GM12878 (cell line): ENCODE measurements around the gene HOGA1. TPM values are rescaled to one million over a fixed set of nuclear protein-coding genes. Genes with fewer than 3 reads are reported as not detected.

Experiments used
- ATAC-seq: fragments of 200-7000 bp; cut with Tn5 transposase; 3 replicates; pipeline ENCODE4 v1.9.1; 2020; ENCODE audit warnings: mild to moderate bottlenecking, moderate library complexity
- BruUV-seq: library from RNA; stranded (reverse); fragments of 400-500 nt; replicated peaks from 2 replicates; lab custom pipeline; 2021; lab: Mats Ljungman, UMichigan
- CTCF ChIA-PET: fragments of 300-600 bp; sonication (Branson Sonifier 250); formaldehyde crosslinking; extraction: SDS; loops from one replicate; lab custom pipeline; 2021; ENCODE audit warnings: inconsistent platforms; lab: Yijun Ruan, JAX
- POLR2A ChIA-PET: fragments of 350-600 bp; formaldehyde crosslinking; extraction: SDS; loops from one replicate; lab custom pipeline; 2021; ENCODE audit warnings: inconsistent platforms; lab: Charles Lee
- RAD21 ChIA-PET: fragments of 300-600 bp; sonication (Branson Sonifier 250); formaldehyde crosslinking; loops from one replicate; lab custom pipeline; 2023; ENCODE audit warnings: antibody characterized with exemption; ENCODE audit not compliant: unreplicated experiment; lab: Charles Lee
- SMC1A ChIA-PET: fragments of 300-600 bp; sonication (Branson Sonifier 250); formaldehyde crosslinking; loops from one replicate; lab custom pipeline; 2023; ENCODE audit not compliant: unreplicated experiment, uncharacterized antibody; lab: Charles Lee
- DNase-seq: peaks from one replicate; pipeline ENCODE4 v3.0.0-alpha.2; 2011; ENCODE audit warnings: low read depth, low spot score
- FAIRE-seq: peaks from 3 replicates; lab custom pipeline; 2011; peaks lifted over from hg19 to GRCh38; lab: Jason Lieb, UNC
- H2AFZ ChIP-seq: 2 replicates; pipeline ENCODE4 v1.6.0; 2011; ENCODE audit warnings: low read depth, low read length, control low read depth; ENCODE audit not compliant: control insufficient read depth
- H3K27ac ChIP-seq: 2 replicates; pipeline ENCODE4 v1.5.1; 2011; ENCODE audit warnings: control low read depth; ENCODE audit not compliant: control insufficient read depth, insufficient read depth
- H3K27me3 ChIP-seq, 2 experiments: replicated peaks in 1 of 2; 2 replicates each; pipeline versions ENCODE4 v1.6.0 to v1.6.1; 2011; ENCODE audit warnings: low read length in 1 of 2; ENCODE audit not compliant: control insufficient read depth in 2 of 2, insufficient read depth in 2 of 2
- H3K36me3 ChIP-seq, 2 experiments: 2 replicates each; pipeline ENCODE4 v1.5.1; 2011; ENCODE audit warnings: low read length in 1 of 2; ENCODE audit not compliant: control insufficient read depth in 2 of 2, insufficient read depth in 2 of 2
- H3K4me1 ChIP-seq: 2 replicates; pipeline ENCODE4 v1.6.1; 2011; ENCODE audit warnings: mild to moderate bottlenecking, low read length, moderate library complexity, mixed read lengths; ENCODE audit not compliant: control insufficient read depth, insufficient read depth
- H3K4me2 ChIP-seq: 2 replicates; pipeline ENCODE4 v1.6.0; 2011; ENCODE audit warnings: control low read depth; ENCODE audit not compliant: control insufficient read depth, insufficient read depth
- H3K4me3 ChIP-seq: fragments of 200-600 bp; sonication (generic); 2 replicates; pipeline ENCODE4 v1.5.1; 2016
- H3K79me2 ChIP-seq: 2 replicates; pipeline ENCODE4 v1.6.0; 2011; ENCODE audit warnings: low read length; ENCODE audit not compliant: control insufficient read depth, insufficient read depth
- H3K9ac ChIP-seq: 2 replicates; pipeline ENCODE4 v1.8.0; 2011; ENCODE audit warnings: low read length, control low read depth, mixed read lengths; ENCODE audit not compliant: control insufficient read depth, insufficient read depth
- H3K9me3 ChIP-seq: replicated peaks from 3 replicates; pipeline ENCODE4 v1.5.1; 2011; ENCODE audit warnings: mild to moderate bottlenecking, low read length; ENCODE audit not compliant: control insufficient read depth, insufficient read depth
- H4K20me1 ChIP-seq: 2 replicates; pipeline ENCODE4 v1.6.0; 2011; ENCODE audit not compliant: control insufficient read depth, insufficient read depth
- BACH1 ChIP-seq: fragments of 450-650 bp; IDR thresholded peaks from 2 replicates; pipeline ENCODE4 v1.6.1; 2017; ENCODE audit warnings: mild to moderate bottlenecking, borderline replicate concordance
- CHD2 ChIP-seq: IDR thresholded peaks from 2 replicates; pipeline ENCODE4 v1.6.1; 2011; ENCODE audit warnings: low read depth, low read length, improper control_type of control experiment, borderline replicate concordance
- EGR1 ChIP-seq, 2 experiments: IDR thresholded peaks; 1 replicate in 1 of 2; 2 replicates in 1 of 2; pipeline ENCODE4 v1.6.1; 2011 to 2012; ENCODE audit warnings: low read depth in 2 of 2, low read length in 2 of 2, borderline replicate concordance in 1 of 2, mild to moderate bottlenecking in 1 of 2, moderate library complexity in 1 of 2
- ELK1 ChIP-seq: IDR thresholded peaks from 2 replicates; pipeline ENCODE4 v1.6.1; 2012; ENCODE audit warnings: low read depth, low read length, improper control_type of control experiment
- EZH2 ChIP-seq: IDR thresholded peaks from 2 replicates; pipeline ENCODE4 v1.6.1; 2012; ENCODE audit warnings: low read depth, mild to moderate bottlenecking, control low read depth, inconsistent platforms, low read length, borderline replicate concordance; ENCODE audit not compliant: control insufficient read depth
- WRNIP1 ChIP-seq: IDR thresholded peaks from 2 replicates; pipeline ENCODE4 v1.6.1; 2011; ENCODE audit warnings: low read depth, low read length, improper control_type of control experiment, borderline replicate concordance
- WGBS: methylation state at CpG from one replicate; pipeline ENCODE4 v1.1.6; 2016; ENCODE audit warnings: low lambda C conversion rate; ENCODE audit not compliant: insufficient replicate concordance, insufficient coverage; ENCODE audit errors: missing lambda C conversion rate; 5-methylcytosine and 5-hydroxymethylcytosine counted together
- in situ Hi-C: fragments of 300-500 bp; cut with MboI; formaldehyde crosslinking; loops from 9 replicates; pipeline ENCODE4 v1.14.3; 2018; ENCODE audit warnings: mixed read lengths
- intact Hi-C: fragments of 100-400 bp; cut with micrococcal nuclease; formaldehyde crosslinking; loops from one replicate; pipeline ENCODE4 v1.14.2; 2022; ENCODE audit not compliant: unreplicated experiment
- polyA plus RNA-seq, 11 experiments: library from polyadenylated mRNA; depleted of rRNA in 4 of 11; unstranded in 6 of 11; stranded (reverse) in 5 of 11; fragments of >200 nt; fragmentation: Nextera tagmentation in 4 of 11; fragmentation: Illumina TruSeq in 1 of 11; extraction: Ambion mirVana in 4 of 11; extraction: Trizol in 1 of 11; gene quantifications; 1 replicate in 1 of 11; 2 replicates in 10 of 11; pipeline versions ENCODE4 v1.2.1 to v1.2.3, GENCODE V29; 2011 to 2016; ENCODE audit warnings: inconsistent platforms in 2 of 11, missing spikeins in 2 of 11, low read depth in 1 of 11
- total RNA-seq, 4 experiments: library from RNA; depleted of rRNA in 3 of 4; stranded (reverse); fragments of >200 nt in 3 of 4; fragmentation: Illumina TruSeq in 1 of 4; extraction: Trizol in 1 of 4; gene quantifications; 2 replicates each; pipeline versions ENCODE4 v1.2.1 to v1.2.3, GENCODE V29; 2013 to 2021

The HOGA1 gene
- total and polyA plus RNA-seq, 10 of the 15 experiments (the other 5 are each of a cell fraction or from before 2014, with no cell fraction given): 0.01 to 0.19 (median 0.06) TPM; not detected in 6

- Histone ChIP-seq H4K20me1 (no peaks in the 10 kb centered on the region), H3K27me3 (no peaks in the 10 kb centered on the region; a peak in 1 of 4 replicates), H3K4me1 (no peaks in the 10 kb centered on the region), H3K4me2 (no peak overlapping the region), H3K36me3 (no peaks in the 10 kb centered on the region), H3K79me2 (no peaks in the 10 kb centered on the region), H2AFZ (no peak overlapping the region), H3K4me3 (no peak overlapping the region), H3K27ac (no peak overlapping the region), H3K9ac (no peak overlapping the region), H3K9me3 (no peaks in the 10 kb centered on the region)
- ChIA-PET SMC1A (no interaction called here), CTCF (interaction anchor here (0.9 to 1.9 kb wide), 2 partner anchors 22 to 25 kb away, joined by 4 to 6 read pairs; partner anchors contain the start of gene ANKRD2), RAD21 (no interaction called here), POLR2A (no interaction called here)
- ATAC-seq (no peak), FAIRE-seq (no peak), DNase-seq (no peak)
- TF ChIP-seq WRNIP1: no peak
- TF ChIP-seq EZH2: no peak
- 0 out of 2 replicates have a peak, but pooled peaks have one; percentile 35 for TF ChIP-seq BACH1
- TF ChIP-seq CHD2: no peak
- TF ChIP-seq EGR1 (IDR thresholded peaks at IDR 0.05; ENCODE audit: borderline replicate concordance in 1 of 2, low read depth in 2 of 2, low read length in 2 of 2): no peak
- TF ChIP-seq ELK1: no peak
- BruUV-seq: no TSS peak
- 84% methylated on average over 2 of the region's 2 CpGs for WGBS
- in situ Hi-C loops: no loop called here
- intact Hi-C loops: no loop called here
These were observed 13.6 kb downstream of the HOGA1 start for GRCh38 chr10:97597778-97598177.
